BLaER1 treated with 17β-estradiol and CSF1 and Interleukin-3, amounts not matched to agents 10 nM and 100 nM (cell line): ENCODE results near the gene TLR2.

Experiments used
- H3K27ac ChIP-seq, 11 experiments: shearing (Covaris generic); formaldehyde crosslinking; 2 replicates each; pipeline ENCODE4 v1.8.1; 2022
- H3K27me3 ChIP-seq, 11 experiments: shearing (Covaris generic); formaldehyde crosslinking; 2 replicates each; pipeline ENCODE4 v1.8.1; 2022
- H3K36me3 ChIP-seq, 11 experiments: shearing (Covaris generic); formaldehyde crosslinking; 2 replicates each; pipeline ENCODE4 v1.8.1; 2022
- H3K4me1 ChIP-seq, 10 experiments: shearing (Covaris generic); formaldehyde crosslinking; 2 replicates each; pipeline ENCODE4 v1.8.1; 2022
- H3K4me2 ChIP-seq, 11 experiments: shearing (Covaris generic); formaldehyde crosslinking; 2 replicates each; pipeline ENCODE4 v1.8.1; 2022
- H3K4me3 ChIP-seq, 10 experiments: shearing (Covaris generic); formaldehyde crosslinking; 2 replicates each; pipeline ENCODE4 v1.8.1; 2022
- H3K9ac ChIP-seq, 11 experiments: shearing (Covaris generic); formaldehyde crosslinking; 2 replicates each; pipeline ENCODE4 v1.8.1; 2022
- H3K9me3 ChIP-seq, 11 experiments: shearing (Covaris generic); formaldehyde crosslinking; replicated peaks in 1 of 11; 2 replicates each; pipeline ENCODE4 v1.8.1; 2022
- H4K20me1 ChIP-seq, 11 experiments: shearing (Covaris generic); formaldehyde crosslinking; 2 replicates each; pipeline ENCODE4 v1.8.1; 2022
- Cebpa-rat ChIP-seq, 11 experiments: shearing (Covaris generic); IDR thresholded peaks; 2 replicates each; pipeline ENCODE4 v1.8.1; 2022

The TLR2 gene

DNA sequence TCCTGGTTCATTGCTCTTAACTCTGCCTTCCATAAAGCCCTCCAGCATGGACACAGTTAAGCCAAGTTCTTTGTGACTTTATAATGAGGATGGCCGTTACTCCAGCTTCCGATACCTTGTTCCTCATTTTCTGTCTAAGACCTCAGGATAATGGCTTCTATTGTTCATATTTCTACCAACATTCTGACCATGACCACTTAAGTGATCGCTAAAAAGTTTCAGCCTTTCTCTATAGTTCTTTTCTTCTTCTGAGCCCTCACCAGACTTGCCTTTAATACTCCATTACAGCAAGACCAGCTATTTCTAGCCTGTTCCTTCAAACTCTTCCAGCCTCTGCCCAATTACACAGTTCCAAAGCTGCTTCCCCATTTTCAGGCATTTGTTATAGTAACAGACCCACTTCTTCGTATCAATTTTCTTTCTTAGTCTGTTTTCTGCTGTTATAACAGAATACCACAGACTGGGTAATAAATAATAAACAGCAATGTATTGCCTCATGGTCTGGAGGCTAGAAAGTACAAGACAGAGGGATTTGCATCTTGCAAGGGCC, 63.4 kb downstream of the TLR2 start:
- TF ChIP-seq Cebpa-rat (IDR thresholded peaks at IDR 0.05) = no peak
- 0 out of 22 replicates have a peak, but pooled peaks cover 0 to 12% (median 0%) of the 10 kb centered on the region in 11 experiments for H3K36me3 ChIP-seq
- peak overlapping the region; percentile 58 to 90 (median 78) for H3K4me2 ChIP-seq
- peaks cover 0 to 20% (median 9%) of the 10 kb centered on the region in 11 experiments; a peak in 12 of 22 replicates for H3K9me3 ChIP-seq
- no peaks in the 10 kb centered on the region for H3K27me3 ChIP-seq
- H3K27ac ChIP-seq = peak overlapping the region; percentile 43 to 83 (median 64); a peak in 21 of 22 replicates
- no peaks in the 10 kb centered on the region for H4K20me1 ChIP-seq
- H3K9ac ChIP-seq = peak overlapping the region in 6 of 11 experiments; percentile 1 to 69 (median 50); a peak in 9 of 22 replicates
- H3K4me1 ChIP-seq = peaks cover 43 to 79% (median 61%) of the 10 kb centered on the region in 10 experiments
- H3K4me3 ChIP-seq = no peak overlapping the region

GRCh38 chr4:153748378-153748777, 64.3 kb downstream of the TLR2 start:
- H3K9ac ChIP-seq = peak overlapping the region in 10 of 11 experiments; percentile 2 to 69 (median 44); a peak in 13 of 22 replicates
- peak in 4 of 11 experiments; percentile 16 to 63 (median 52); a peak in 4 of 22 replicates for TF ChIP-seq Cebpa-rat (IDR thresholded peaks at IDR 0.05)
- peak overlapping the region; percentile 58 to 90 (median 78) for H3K4me2 ChIP-seq
- H3K9me3 ChIP-seq = peaks cover 0 to 14% (median 6%) of the 10 kb centered on the region in 11 experiments; a peak in 10 of 22 replicates
- H3K4me1 ChIP-seq = peaks cover 43 to 71% (median 58%) of the 10 kb centered on the region in 10 experiments
- no peaks in the 10 kb centered on the region for H4K20me1 ChIP-seq
- H3K27ac ChIP-seq = peak overlapping the region; percentile 43 to 83 (median 64); a peak in 21 of 22 replicates
- H3K27me3 ChIP-seq = no peaks in the 10 kb centered on the region
- H3K36me3 ChIP-seq = 0 out of 22 replicates have a peak, but pooled peaks cover 0 to 7% (median 0%) of the 10 kb centered on the region in 11 experiments
- peak overlapping the region in 1 of 10 experiments; percentile 34; a peak in 1 of 20 replicates for H3K4me3 ChIP-seq

- Histone ChIP-seq H3K4me1 (peaks cover 43 to 73% (median 52%) of the 10 kb centered on the region in 10 experiments), H4K20me1 (no peaks in the 10 kb centered on the region), H3K27ac (peak overlapping the region in 9 of 11 experiments; percentile 3 to 83 (median 54); a peak in 12 of 22 replicates), H3K9ac (peak overlapping the region in 7 of 11 experiments; percentile 13 to 69 (median 24); a peak in 4 of 22 replicates), H3K4me2 (peak overlapping the region; percentile 58 to 90 (median 78)), H3K4me3 (no peak overlapping the region), H3K36me3 (0 out of 22 replicates have a peak, but pooled peaks cover 0 to 5% (median 0%) of the 10 kb centered on the region in 11 experiments), H3K9me3 (peaks cover 0 to 15% (median 12%) of the 10 kb centered on the region in 11 experiments; a peak in 17 of 22 replicates), H3K27me3 (no peaks in the 10 kb centered on the region)
- TF ChIP-seq Cebpa-rat (IDR thresholded peaks at IDR 0.05) = no peak
These were observed 66.2 kb downstream of the TLR2 start for GRCh38 chr4:153750197-153750817.

GRCh38 chr4:153755186-153755585, 71.1 kb downstream of the TLR2 start:
- H3K9me3 ChIP-seq = peaks cover 0 to 28% (median 20%) of the 10 kb centered on the region in 11 experiments; a peak in 18 of 22 replicates
- H4K20me1 ChIP-seq = no peaks in the 10 kb centered on the region
- H3K4me2 ChIP-seq = peak overlapping the region in 5 of 11 experiments; percentile 8 to 40 (median 26); a peak in 6 of 22 replicates
- TF ChIP-seq Cebpa-rat (IDR thresholded peaks at IDR 0.05) = no peak
- H3K36me3 ChIP-seq = no peaks in the 10 kb centered on the region
- H3K4me1 ChIP-seq = peaks cover under 1 to 47% (median 17%) of the 10 kb centered on the region in 10 experiments; a peak in 19 of 20 replicates
- no peak overlapping the region; a peak in 1 of 22 replicates for H3K27ac ChIP-seq
- H3K9ac ChIP-seq = no peak overlapping the region
- peaks cover 22 to 29% (median 25%) of the 10 kb centered on the region in 11 experiments for H3K27me3 ChIP-seq
- H3K4me3 ChIP-seq = no peak overlapping the region
